Coronary artery (tissue), 2 donors: ENCODE results near the gene ATF6.

Experiments
- DNase-seq: peaks from one replicate; pipeline ENCODE4 v3.0.0-alpha.2; 2017; ENCODE audit warnings: low spot score
- H3K27ac ChIP-seq, 2 donors: fragments of 200-600 bp; sonication (generic); one replicate each; pipeline ENCODE4 v1.5.1; 2016 to 2019
- H3K4me3 ChIP-seq: fragments of 200-600 bp; sonication (generic); 2 replicates; pipeline ENCODE4 v1.5.1; 2016; ENCODE audit warnings: mild to moderate bottlenecking, moderate library complexity
- CTCF ChIP-seq: fragments of 200-600 bp; sonication (generic); IDR thresholded peaks from one replicate; pipeline ENCODE4 v1.5.1; 2019; ENCODE audit warnings: antibody characterized with exemption

The ATF6 gene

GRCh38 chr1:161915978-161916377, 149.9 kb downstream of the ATF6 start:
- H3K27ac ChIP-seq, result no peak overlapping the region
- no peak for DNase-seq
- TF ChIP-seq CTCF, result no peak
- H3K4me3 ChIP-seq, result no peak overlapping the region

GRCh38 chr1:161919229-161919628, 153.1 kb downstream of the ATF6 start:
- Histone ChIP-seq H3K27ac (no peak overlapping the region), H3K4me3 (no peak overlapping the region)
- DNase-seq, result no peak
- no peak for TF ChIP-seq CTCF

GRCh38 chr1:161921491-161921890, 155.4 kb downstream of the ATF6 start:
- TF ChIP-seq CTCF, result no peak
- H3K4me3 ChIP-seq, result no peak overlapping the region
- DNase-seq, result no peak
- H3K27ac ChIP-seq, result no peak overlapping the region

GRCh38 chr1:161921990-161922389, 155.9 kb downstream of the ATF6 start:
- no peak for DNase-seq
- no peak overlapping the region for H3K4me3 ChIP-seq
- TF ChIP-seq CTCF, result no peak
- no peak overlapping the region for H3K27ac ChIP-seq

GRCh38 chr1:161928056-161928455, 161.9 kb downstream of the ATF6 start:
- H3K27ac ChIP-seq, result no peak overlapping the region
- H3K4me3 ChIP-seq, result no peak overlapping the region
- TF ChIP-seq CTCF, result no peak
- no peak for DNase-seq

GRCh38 chr1:161929137-161929536, 163.0 kb downstream of the ATF6 start:
- no peak for DNase-seq
- peak overlapping the region in 1 of 2 donors; percentile 51 for H3K27ac ChIP-seq
- no peak overlapping the region for H3K4me3 ChIP-seq
- TF ChIP-seq CTCF, result no peak

- Histone ChIP-seq H3K4me3 (no peak overlapping the region), H3K27ac (peak overlapping the region; percentile 58 to 73)
- DNase-seq, result no peak
- TF ChIP-seq CTCF, result no peak
These were observed 163.9 kb downstream of the ATF6 start for GRCh38 chr1:161930064-161930463.
